PC-3 (cell line): ENCODE results near the gene NEK8. TPM values are rescaled to one million over a fixed set of nuclear protein-coding genes. Genes with fewer than 3 reads are reported as not detected.
A peak's percentile ranks its signal among the peaks of the same experiment; 100 is the strongest.
"Not testable (repeated sequence)": the region's sequence is repeated elsewhere in the genome, so short reads cannot be mapped to it uniquely, and the experiment has no call there.

ENCODE experiments used
- ATAC-seq: fragments of 200-7000 bp; cut with Tn5 transposase; 2 replicates; pipeline ENCODE4 v1.9.1; 2020; ENCODE audit warnings: mild to moderate bottlenecking, moderate library complexity
- BruUV-seq: library from RNA; stranded (reverse); fragments of 400-500 nt; replicated peaks from 2 replicates; lab custom pipeline; 2021; lab: Mats Ljungman, UMichigan
- CTCF ChIA-PET: fragments of 300-600 bp; sonication (Branson Sonifier 250); formaldehyde crosslinking; loops from one replicate; lab custom pipeline; 2022; ENCODE audit warnings: antibody characterized with exemption; lab: Charles Lee
- POLR2A ChIA-PET: fragments of 300-600 bp; sonication (Branson Sonifier 250); formaldehyde crosslinking; loops from one replicate; lab custom pipeline; 2022; ENCODE audit warnings: antibody characterized with exemption; ENCODE audit not compliant: unreplicated experiment; lab: Charles Lee
- DNase-seq: peaks from one replicate; pipeline ENCODE4 v3.0.0-alpha.2; 2015
- H2AFZ ChIP-seq: fragments of 300-600 bp; sonication (generic); 2 replicates; pipeline ENCODE4 v1.6.0; 2016; ENCODE audit warnings: antibody characterized with exemption, low read length
- H3F3A ChIP-seq: fragments of 300-600 bp; sonication (generic); one replicate; pipeline ENCODE4 v1.6.0; 2017; ENCODE audit warnings: antibody characterized with exemption, low read length, control low read depth, mild to moderate bottlenecking; ENCODE audit not compliant: unreplicated experiment
- H3K27ac ChIP-seq: fragments of 300-600 bp; sonication (generic); 2 replicates; pipeline ENCODE4 v1.5.1; 2016; ENCODE audit warnings: mild to moderate bottlenecking, low read length
- H3K27me3 ChIP-seq: fragments of 300-600 bp; sonication (generic); 2 replicates; pipeline ENCODE4 v1.6.1; 2016; ENCODE audit warnings: low read length, mixed read lengths
- H3K36me3 ChIP-seq: fragments of 300-600 bp; sonication (generic); 2 replicates; pipeline ENCODE4 v1.6.1; 2016; ENCODE audit warnings: low read depth, mixed run types, low read length, mixed read lengths
- H3K4me1 ChIP-seq: fragments of 300-600 bp; sonication (generic); 2 replicates; pipeline ENCODE4 v1.5.1; 2016; ENCODE audit warnings: low read length; ENCODE audit not compliant: insufficient read depth
- H3K4me2 ChIP-seq: fragments of 300-600 bp; sonication (generic); 2 replicates; pipeline ENCODE4 v1.6.0; 2016; ENCODE audit warnings: low read length
- H3K4me3 ChIP-seq: fragments of 300-600 bp; sonication (generic); 2 replicates; pipeline ENCODE4 v1.5.1; 2016; ENCODE audit warnings: mild to moderate bottlenecking, low read length, mixed read lengths
- H3K79me2 ChIP-seq: fragments of 300-600 bp; sonication (generic); 2 replicates; pipeline ENCODE4 v1.6.1; 2017; ENCODE audit warnings: low read length, mixed read lengths
- H3K9ac ChIP-seq: fragments of 300-600 bp; sonication (generic); 2 replicates; pipeline ENCODE4 v1.6.0; 2016; ENCODE audit warnings: mild to moderate bottlenecking, low read length
- H3K9me2 ChIP-seq: fragments of 300-600 bp; sonication (generic); replicated peaks from 2 replicates; pipeline ENCODE4 v1.6.1; 2016; ENCODE audit warnings: mixed run types, low read length, mixed read lengths
- H3K9me3 ChIP-seq: fragments of 300-600 bp; sonication (generic); 2 replicates; pipeline ENCODE4 v1.6.1; 2016; ENCODE audit warnings: low read length, mixed read lengths
- H4K20me1 ChIP-seq: fragments of 300-600 bp; sonication (generic); 2 replicates; pipeline ENCODE4 v1.6.1; 2016; ENCODE audit warnings: low read length, mixed read lengths
- CTCF ChIP-seq: fragments of 300-600 bp; sonication (generic); conservative IDR thresholded peaks from 2 replicates; pipeline ENCODE4 v1.5.1; 2017; ENCODE audit warnings: antibody characterized with exemption, low read depth, mild to moderate bottlenecking, low read length
- EZH2 ChIP-seq: fragments of 300-600 bp; sonication (generic); IDR thresholded peaks from one replicate; pipeline ENCODE4 v1.6.1; 2017; ENCODE audit warnings: antibody characterized with exemption, mild to moderate bottlenecking, low read length; ENCODE audit not compliant: unreplicated experiment
- EZH2phosphoT487 ChIP-seq: fragments of 300-600 bp; sonication (generic); IDR thresholded peaks from 2 replicates; pipeline ENCODE4 v1.6.1; 2018; ENCODE audit warnings: mild to moderate bottlenecking, antibody characterized with exemption, low read length, borderline replicate concordance
- intact Hi-C: fragments of 100-400 bp; cut with micrococcal nuclease; formaldehyde crosslinking; loops from 2 replicates; pipeline ENCODE4 v1.9.0; 2023
- total RNA-seq: library from RNA; depleted of rRNA; stranded (reverse); fragments of >200 nt; gene quantifications from 2 replicates; pipeline ENCODE4 v1.2.3, GENCODE V29; 2014

NEK8 gene
- total RNA-seq, 1 experiment from 2014 or later = 2.4 TPM

- 0 out of 2 replicates have a peak overlapping the region, but pooled peaks have one; percentile 78 for H2AFZ ChIP-seq
- CTCF ChIA-PET = no interaction called here
Measured at GRCh38 chr17:28718333-28719020, 10.1 kb upstream of the NEK8 start.

GRCh38 chr17:28719021-28719433 lies 9.6 kb upstream of the NEK8 start:
- peak overlapping the region; percentile 96 for H3K4me2 ChIP-seq
- H3K27ac ChIP-seq = peak overlapping the region; percentile 75
- H3K9me3 ChIP-seq = no peaks in the 10 kb centered on the region
- peak overlapping the region; percentile 93 for H3K4me3 ChIP-seq
- peak overlapping the region; percentile 99 for H3K9ac ChIP-seq
- no peaks in the 10 kb centered on the region for H3K9me2 ChIP-seq
- peaks cover 28% of the 10 kb centered on the region for H4K20me1 ChIP-seq
- TF ChIP-seq EZH2 = no peak
- no peak for TF ChIP-seq EZH2phosphoT487
- no peak for TF ChIP-seq CTCF
- intact Hi-C loops = loop anchor here (10.0 kb wide), 1 partner anchor 74 kb away; the partner anchor contains the start of gene BLTP2
- ChIA-PET POLR2A (interaction anchor here (0.6 to 1.8 kb wide), 6 partner anchors 8 to 376 kb away, joined by 3 to 12 read pairs (median 4); partner anchors contain the start of gene PHF12), CTCF (interaction anchor here (0.6 to 1.0 kb wide), 4 partner anchors 24 to 873 kb away, joined by 3 to 6 read pairs (median 3); partner anchors contain the start of gene TRAF4)
- H3K79me2 ChIP-seq = peaks cover 63% of the 10 kb centered on the region
- H3K27me3 ChIP-seq = no peaks in the 10 kb centered on the region
- H2AFZ ChIP-seq = peak overlapping the region; percentile 69
- ATAC-seq (no peak), DNase-seq (no peak)
- peaks cover 39% of the 10 kb centered on the region for H3K4me1 ChIP-seq
- H3F3A ChIP-seq = peaks cover 6% of the 10 kb centered on the region
- BruUV-seq = no TSS peak
- H3K36me3 ChIP-seq = peaks cover 45% of the 10 kb centered on the region

More at GRCh38 chr17:28718333-28719020, 10.1 kb upstream of the NEK8 start:
- Histone ChIP-seq H3F3A (peaks cover 6% of the 10 kb centered on the region), H3K4me3 (peak overlapping the region; percentile 93), H3K4me2 (peak overlapping the region; percentile 96), H3K79me2 (peaks cover 62% of the 10 kb centered on the region), H3K27me3 (no peaks in the 10 kb centered on the region), H4K20me1 (peaks cover 28% of the 10 kb centered on the region), H3K36me3 (peaks cover 41% of the 10 kb centered on the region), H3K27ac (peak overlapping the region; percentile 75), H3K9ac (peak overlapping the region; percentile 99), H3K4me1 (peaks cover 34% of the 10 kb centered on the region), H3K9me2 (no peaks in the 10 kb centered on the region), H3K9me3 (no peaks in the 10 kb centered on the region)
- no TSS peak for BruUV-seq
- intact Hi-C loops = loop anchor here (10.0 kb wide), 1 partner anchor 74 kb away; the partner anchor contains the start of gene BLTP2
- DNase-seq = no peak
- TF ChIP-seq EZH2 = no peak
- no peak for ATAC-seq
- POLR2A ChIA-PET = no interaction called here

GRCh38 chr17:28720247-28720996 lies 8.2 kb upstream of the NEK8 start:
- Histone ChIP-seq H3K4me3 (peak overlapping the region; percentile 93), H3K9me3 (no peaks in the 10 kb centered on the region), H3K27ac (peak overlapping the region; percentile 75), H3K9ac (peak overlapping the region; percentile 99), H3K79me2 (peaks cover 60% of the 10 kb centered on the region), H3K9me2 (no peaks in the 10 kb centered on the region), H3K27me3 (no peaks in the 10 kb centered on the region), H3K36me3 (peaks cover 43% of the 10 kb centered on the region), H3F3A (peaks cover 12% of the 10 kb centered on the region), H2AFZ (no peak overlapping the region), H3K4me2 (peak overlapping the region; percentile 96), H4K20me1 (peaks cover 32% of the 10 kb centered on the region), H3K4me1 (peaks cover 43% of the 10 kb centered on the region)
- POLR2A ChIA-PET = interaction anchor here (1.2 to 1.8 kb wide), 2 partner anchors 9 to 231 kb away, joined by 9 to 12 read pairs; partner anchors contain the start of gene PHF12
- TF ChIP-seq EZH2phosphoT487 (no peak), EZH2 (no peak), CTCF (no peak)
- no peak for DNase-seq
- no peak for ATAC-seq
- intact Hi-C loops = loop anchor here (10.0 kb wide), 1 partner anchor 184 kb away; the partner anchor contains the start of gene DHRS13
- CTCF ChIA-PET = no interaction called here
- BruUV-seq = TSS peak; percentile 82

GRCh38 chr17:28720997-28721329 lies 7.6 kb upstream of the NEK8 start:
- DNase-seq, ATAC-seq, H2AFZ ChIP-seq, CTCF ChIA-PET, POLR2A ChIA-PET, H3K9me2 ChIP-seq, BruUV-seq, H3K27me3 ChIP-seq, H3K9me3 ChIP-seq: not testable (repeated sequence)
- H3K4me2 ChIP-seq = peak overlapping the region; percentile 96
- intact Hi-C loops = loop anchor here (10.0 kb wide), 1 partner anchor 184 kb away; the partner anchor contains the start of gene DHRS13
- peak overlapping the region; percentile 99 for H3K9ac ChIP-seq
- H3K79me2 ChIP-seq = peaks cover 55% of the 10 kb centered on the region
- H3K27ac ChIP-seq = peak overlapping the region; percentile 75
- peak overlapping the region; percentile 93 for H3K4me3 ChIP-seq
- peaks cover 12% of the 10 kb centered on the region for H3F3A ChIP-seq
- H3K36me3 ChIP-seq = peaks cover 43% of the 10 kb centered on the region
- H3K4me1 ChIP-seq = peaks cover 41% of the 10 kb centered on the region
- H4K20me1 ChIP-seq = peaks cover 32% of the 10 kb centered on the region
